MCF 10A (cell line): ENCODE measurements around the gene SEC24D. TPM values are rescaled to one million over a fixed set of nuclear protein-coding genes. Genes with fewer than 3 reads are reported as not detected.

Source experiments
- BruUV-seq: library from RNA; stranded (reverse); fragments of 400-500 nt; replicated peaks from 2 replicates; lab custom pipeline; 2021; lab: Mats Ljungman, UMichigan
- CTCF ChIA-PET: fragments of 300-600 bp; sonication (Branson Sonifier 250); formaldehyde crosslinking; extraction: SDS; loops from one replicate; lab custom pipeline; 2021; ENCODE audit warnings: antibody characterized with exemption, inconsistent platforms; lab: Yijun Ruan, JAX
- POLR2A ChIA-PET: fragments of 300-600, 350-650 bp; sonication (Branson Sonifier 250); formaldehyde crosslinking; extraction: SDS; loops from one replicate; lab custom pipeline; 2020; ENCODE audit warnings: antibody characterized with exemption, inconsistent platforms; lab: Yijun Ruan, JAX
- DNase-seq: peaks from one replicate; pipeline ENCODE4 v3.0.0-alpha.2; 2018; ENCODE audit not compliant: unreplicated experiment
- H3K27ac Mint-ChIP-seq: one replicate; pipeline ENCODE4 v1.8.0; 2022; ENCODE audit warnings: mild to moderate bottlenecking, low read depth, mixed read lengths; ENCODE audit not compliant: unreplicated experiment
- H3K27me3 Mint-ChIP-seq: one replicate; pipeline ENCODE4 v1.8.0; 2022; ENCODE audit warnings: mixed read lengths; ENCODE audit not compliant: insufficient read depth, unreplicated experiment
- H3K36me3 Mint-ChIP-seq: one replicate; pipeline ENCODE4 v1.8.0; 2022; ENCODE audit warnings: mild to moderate bottlenecking, moderate library complexity, mixed read lengths; ENCODE audit not compliant: insufficient read depth, unreplicated experiment
- H3K4me1 Mint-ChIP-seq: one replicate; pipeline ENCODE4 v1.8.0; 2022; ENCODE audit warnings: mixed read lengths; ENCODE audit not compliant: insufficient read depth, unreplicated experiment
- H3K4me3 Mint-ChIP-seq: one replicate; pipeline ENCODE4 v1.8.0; 2022; ENCODE audit warnings: mild to moderate bottlenecking, moderate library complexity, mixed read lengths; ENCODE audit not compliant: unreplicated experiment
- H3K9me3 Mint-ChIP-seq: one replicate; pipeline ENCODE4 v1.8.0; 2022; ENCODE audit warnings: mixed read lengths; ENCODE audit not compliant: unreplicated experiment
- intact Hi-C: fragments of 100-400 bp; cut with micrococcal nuclease; formaldehyde crosslinking; loops from 2 replicates; pipeline ENCODE4 v1.14.1; 2022
- total RNA-seq: library from RNA; stranded (reverse); gene quantifications from 2 replicates; pipeline ENCODE4 v1.2.3, GENCODE V29; 2022
- TF ChIP-seq, protein P1 (sequence below): fragments of 200-600 bp; IDR thresholded peaks from one replicate; pipeline ENCODE4 v1.8.0; 2022; ENCODE audit warnings: antibody characterized with exemption, mild to moderate bottlenecking; ENCODE audit not compliant: unreplicated experiment

The SEC24D gene
- total RNA-seq, 1 experiment from 2014 or later: 117 TPM

DNA sequence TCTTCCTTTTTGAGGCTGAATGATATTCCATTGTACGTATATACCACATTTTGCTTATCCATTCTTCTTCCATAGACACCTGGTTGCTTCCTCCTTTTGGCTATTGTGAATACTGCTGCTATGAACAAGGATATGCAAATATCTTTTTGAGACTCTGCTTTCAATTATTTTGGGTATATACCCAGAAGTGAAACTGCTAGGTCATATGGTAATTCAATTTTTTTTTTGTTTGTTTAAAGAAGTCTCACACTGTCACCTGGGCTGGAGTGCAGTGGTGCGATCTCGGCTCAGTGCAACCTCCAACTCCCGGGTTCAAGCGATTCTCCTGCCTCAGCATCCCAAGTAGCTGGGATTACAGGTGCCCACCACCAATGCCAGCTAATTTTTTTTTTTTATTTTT lies 75.4 kb downstream of the SEC24D start:
- no peak overlapping the region for H3K27ac Mint-ChIP-seq
- peaks cover 20% of the 10 kb centered on the region for H3K4me1 Mint-ChIP-seq
- CTCF ChIA-PET: interaction anchor here (0.6 to 2.2 kb wide), 6 partner anchors 11 to 209 kb away, joined by 3 to 14 read pairs (median 4); no protein-coding TSS in a partner anchor

DNA sequence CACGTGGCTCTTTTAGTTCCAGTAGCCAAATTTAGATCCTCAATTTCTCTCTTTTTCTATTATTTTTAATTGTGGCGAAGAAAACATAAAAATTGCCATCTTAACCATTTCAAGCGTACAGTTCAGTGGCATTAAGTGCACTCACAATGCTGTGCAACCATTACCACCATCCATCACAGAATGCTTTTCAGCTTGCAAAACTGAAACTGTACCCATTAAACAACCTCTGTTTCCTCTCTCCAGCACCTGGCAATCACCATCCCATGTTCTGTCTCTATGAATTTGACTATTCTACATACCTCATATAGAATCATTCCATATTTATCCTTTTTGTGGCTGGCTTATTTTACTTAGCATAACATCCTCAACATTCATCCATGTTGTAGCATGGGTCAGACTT lies 75.8 kb downstream of the SEC24D start:
- H3K36me3 Mint-ChIP-seq: peaks cover 33% of the 10 kb centered on the region
- no TSS peak for BruUV-seq
- TF ChIP-seq, protein P1, sequence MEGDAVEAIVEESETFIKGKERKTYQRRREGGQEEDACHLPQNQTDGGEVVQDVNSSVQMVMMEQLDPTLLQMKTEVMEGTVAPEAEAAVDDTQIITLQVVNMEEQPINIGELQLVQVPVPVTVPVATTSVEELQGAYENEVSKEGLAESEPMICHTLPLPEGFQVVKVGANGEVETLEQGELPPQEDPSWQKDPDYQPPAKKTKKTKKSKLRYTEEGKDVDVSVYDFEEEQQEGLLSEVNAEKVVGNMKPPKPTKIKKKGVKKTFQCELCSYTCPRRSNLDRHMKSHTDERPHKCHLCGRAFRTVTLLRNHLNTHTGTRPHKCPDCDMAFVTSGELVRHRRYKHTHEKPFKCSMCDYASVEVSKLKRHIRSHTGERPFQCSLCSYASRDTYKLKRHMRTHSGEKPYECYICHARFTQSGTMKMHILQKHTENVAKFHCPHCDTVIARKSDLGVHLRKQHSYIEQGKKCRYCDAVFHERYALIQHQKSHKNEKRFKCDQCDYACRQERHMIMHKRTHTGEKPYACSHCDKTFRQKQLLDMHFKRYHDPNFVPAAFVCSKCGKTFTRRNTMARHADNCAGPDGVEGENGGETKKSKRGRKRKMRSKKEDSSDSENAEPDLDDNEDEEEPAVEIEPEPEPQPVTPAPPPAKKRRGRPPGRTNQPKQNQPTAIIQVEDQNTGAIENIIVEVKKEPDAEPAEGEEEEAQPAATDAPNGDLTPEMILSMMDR: no peak

More for the DNA sequence above, 75.4 kb downstream of the SEC24D start:
- POLR2A ChIA-PET: interaction anchor here (1.0 kb wide), 1 partner anchor 10 kb away, joined by 3 read pairs; no protein-coding TSS in a partner anchor
- TF ChIP-seq, protein P1: no peak
- Mint-ChIP-seq H3K36me3 (peaks cover 33% of the 10 kb centered on the region), H3K4me3 (no peak overlapping the region), H3K9me3 (no peaks in the 10 kb centered on the region), H3K27me3 (no peaks in the 10 kb centered on the region)
- BruUV-seq: no TSS peak
- no peak for DNase-seq
- intact Hi-C loops: no loop called here

DNA sequence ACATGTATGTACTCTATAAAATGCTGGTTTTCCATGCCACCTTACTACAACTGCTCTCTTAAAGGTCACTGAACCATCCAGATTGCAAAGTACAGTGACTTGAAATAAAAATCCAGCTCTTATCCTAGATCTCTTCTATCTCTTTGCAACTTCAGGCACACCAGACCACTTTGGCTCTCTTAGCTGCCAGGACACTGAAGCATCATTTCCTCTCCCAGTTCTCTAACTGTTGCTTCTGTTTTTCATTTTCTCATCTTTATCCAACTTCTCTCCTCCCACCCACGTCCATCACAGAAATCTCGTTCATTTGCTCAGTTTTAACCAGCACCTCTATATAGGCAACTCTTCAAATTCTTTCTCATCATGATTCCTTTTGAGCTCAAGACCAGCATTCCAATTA lies 76.4 kb downstream of the SEC24D start:
- peaks cover 20% of the 10 kb centered on the region for H3K4me1 Mint-ChIP-seq
- no peak overlapping the region for H3K27ac Mint-ChIP-seq
- ChIA-PET POLR2A (interaction anchor here (0.9 kb wide), 1 partner anchor 11 kb away, joined by 3 read pairs; no protein-coding TSS in a partner anchor), CTCF (interaction anchor here (0.6 to 2.2 kb wide), 7 partner anchors 12 to 210 kb away, joined by 3 to 14 read pairs (median 4); no protein-coding TSS in a partner anchor)
- no TSS peak for BruUV-seq
- H3K9me3 Mint-ChIP-seq: no peaks in the 10 kb centered on the region
- H3K4me3 Mint-ChIP-seq: no peak overlapping the region
- H3K27me3 Mint-ChIP-seq: no peaks in the 10 kb centered on the region
- intact Hi-C loops: no loop called here
- TF ChIP-seq, protein P1: no peak
- no peak for DNase-seq
- H3K36me3 Mint-ChIP-seq: peaks cover 33% of the 10 kb centered on the region

More for the DNA sequence above, 75.8 kb downstream of the SEC24D start:
- no peak overlapping the region for H3K27ac Mint-ChIP-seq
- no peak for DNase-seq
- ChIA-PET POLR2A (interaction anchor here (1.0 kb wide), 1 partner anchor 11 kb away, joined by 3 read pairs; no protein-coding TSS in a partner anchor), CTCF (interaction anchor here (0.6 to 2.2 kb wide), 7 partner anchors 12 to 210 kb away, joined by 3 to 14 read pairs (median 4); no protein-coding TSS in a partner anchor)
- H3K4me1 Mint-ChIP-seq: peaks cover 20% of the 10 kb centered on the region
- no peaks in the 10 kb centered on the region for H3K27me3 Mint-ChIP-seq
- intact Hi-C loops: no loop called here
- H3K9me3 Mint-ChIP-seq: no peaks in the 10 kb centered on the region
- no peak overlapping the region for H3K4me3 Mint-ChIP-seq

DNA sequence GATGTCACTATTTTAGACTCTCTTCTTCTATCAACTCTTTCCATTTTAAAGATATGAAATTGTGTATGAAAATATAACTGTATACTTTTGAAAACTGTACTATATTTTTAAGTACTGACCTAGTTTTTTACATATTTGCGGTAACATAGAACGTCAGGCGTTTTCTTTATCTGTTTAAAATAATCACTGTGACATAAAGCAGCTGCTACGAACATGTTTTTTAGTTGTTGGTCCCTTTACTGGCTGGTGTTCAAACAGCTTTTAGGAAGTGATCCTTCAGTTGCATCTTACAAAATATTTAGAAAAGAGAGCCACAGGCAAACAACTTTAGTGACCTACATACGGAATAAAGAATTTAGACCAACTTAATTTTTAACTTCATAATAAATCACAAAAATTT lies 77.6 kb downstream of the SEC24D start:
- Mint-ChIP-seq H3K27me3 (no peaks in the 10 kb centered on the region), H3K9me3 (no peaks in the 10 kb centered on the region), H3K27ac (peak overlapping the region; percentile 69), H3K4me3 (no peak overlapping the region), H3K4me1 (peaks cover 20% of the 10 kb centered on the region), H3K36me3 (peaks cover 33% of the 10 kb centered on the region)
- no TSS peak for BruUV-seq
- TF ChIP-seq, protein P1: no peak
- ChIA-PET CTCF (interaction anchor here (0.7 to 4.5 kb wide), 3 partner anchors 13 to 212 kb away, joined by 3 to 20 read pairs (median 14); no protein-coding TSS in a partner anchor), POLR2A (interaction anchor here (1.1 kb wide), 1 partner anchor 74 kb away, joined by 3 read pairs; no protein-coding TSS in a partner anchor)
- DNase-seq: no peak
- intact Hi-C loops: no loop called here
